H9 (cell line): ENCODE results near the gene POFUT2. TPM values are rescaled to one million over a fixed set of nuclear protein-coding genes. Genes with fewer than 3 reads are reported as not detected.

Source experiments
- DNase-seq: peaks from one replicate; pipeline ENCODE4 v3.0.0-alpha.2; 2017
- H2AFZ ChIP-seq: one replicate; pipeline ENCODE4 v1.6.1; 2013; ENCODE audit warnings: mild to moderate bottlenecking, low read length, control low read depth, moderate library complexity
- H2AK5ac ChIP-seq: 2 replicates; pipeline ENCODE4 v1.6.1; 2013; ENCODE audit warnings: low read length, control low read depth, mixed read lengths; ENCODE audit not compliant: insufficient read length
- H2BK120ac ChIP-seq: one replicate; pipeline ENCODE4 v1.6.1; 2013; ENCODE audit warnings: low read depth, mild to moderate bottlenecking, low read length, control low read depth, inconsistent platforms; ENCODE audit not compliant: poor library complexity, severe bottlenecking
- H2BK12ac ChIP-seq: 2 replicates; pipeline ENCODE4 v1.6.1; 2013; ENCODE audit warnings: low read length, control low read depth, mixed read lengths, low read depth; ENCODE audit not compliant: insufficient read length
- H2BK15ac ChIP-seq: 2 replicates; pipeline ENCODE4 v1.6.1; 2013; ENCODE audit warnings: low read depth, low read length, control low read depth
- H2BK20ac ChIP-seq: one replicate; pipeline ENCODE4 v1.6.1; 2013; ENCODE audit warnings: low read depth, mild to moderate bottlenecking, low read length, control low read depth, inconsistent platforms; ENCODE audit not compliant: poor library complexity, severe bottlenecking
- H2BK5ac ChIP-seq: 2 replicates; pipeline ENCODE4 v1.6.1; 2013; ENCODE audit warnings: low read length, control low read depth, mixed read lengths; ENCODE audit not compliant: insufficient read length
- H3K14ac ChIP-seq: 2 replicates; pipeline ENCODE4 v1.6.1; 2013; ENCODE audit warnings: low read length, control low read depth; ENCODE audit not compliant: insufficient read depth
- H3K18ac ChIP-seq: 2 replicates; pipeline ENCODE4 v1.6.1; 2013; ENCODE audit warnings: low read depth, mild to moderate bottlenecking, mixed read lengths, low read length, control low read depth; ENCODE audit not compliant: insufficient read length
- H3K23ac ChIP-seq: 2 replicates; pipeline ENCODE4 v1.6.1; 2013; ENCODE audit warnings: low read length, control low read depth, mixed read lengths, low read depth; ENCODE audit not compliant: insufficient read length
- H3K23me2 ChIP-seq: 2 replicates; pipeline ENCODE4 v1.6.1; 2013; ENCODE audit warnings: low read depth, mild to moderate bottlenecking, mixed read lengths, low read length, control low read depth; ENCODE audit not compliant: insufficient read length, poor library complexity, severe bottlenecking
- H3K27ac ChIP-seq: 2 replicates; pipeline ENCODE4 v1.5.1; 2013; ENCODE audit warnings: low read length, control low read depth, mixed read lengths, low read depth; ENCODE audit not compliant: insufficient read length
- H3K27me3 ChIP-seq: 2 replicates; pipeline ENCODE4 v1.6.1; 2013; ENCODE audit warnings: low read length, control low read depth, inconsistent platforms; ENCODE audit not compliant: insufficient read depth
- H3K4ac ChIP-seq: 2 replicates; pipeline ENCODE4 v1.6.1; 2013; ENCODE audit warnings: low read depth, mild to moderate bottlenecking, control low read depth, inconsistent platforms, low read length, moderate library complexity
- H3K4me1 ChIP-seq: 2 replicates; pipeline ENCODE4 v1.6.1; 2013; ENCODE audit warnings: low read length, control low read depth, inconsistent platforms; ENCODE audit not compliant: insufficient read depth
- H3K4me2 ChIP-seq: 2 replicates; pipeline ENCODE4 v1.6.1; 2013; ENCODE audit warnings: low read length, control low read depth, mixed read lengths; ENCODE audit not compliant: insufficient read length, insufficient read depth
- H3K56ac ChIP-seq: 2 replicates; pipeline ENCODE4 v1.6.1; 2013; ENCODE audit warnings: low read depth, mild to moderate bottlenecking, mixed read lengths, low read length, control low read depth; ENCODE audit not compliant: insufficient read length
- H3K79me1 ChIP-seq: 2 replicates; pipeline ENCODE4 v1.6.1; 2013; ENCODE audit warnings: low read depth, mild to moderate bottlenecking, moderate library complexity, low read length, control low read depth, inconsistent platforms; ENCODE audit not compliant: insufficient read depth, poor library complexity, severe bottlenecking
- H3K79me2 ChIP-seq: 2 replicates; pipeline ENCODE4 v1.6.1; 2013; ENCODE audit warnings: low read length, control low read depth, inconsistent platforms; ENCODE audit not compliant: insufficient read depth
- H3K9ac ChIP-seq: 2 replicates; pipeline ENCODE4 v1.6.1; 2013; ENCODE audit warnings: low read length, control low read depth, mixed read lengths; ENCODE audit not compliant: insufficient read length; ENCODE audit errors: extremely low read depth
- H3K9me3 ChIP-seq: one replicate; pipeline ENCODE4 v1.6.1; 2013; ENCODE audit warnings: low read depth, low read length, inconsistent platforms; ENCODE audit not compliant: control insufficient read depth
- H3T11ph ChIP-seq: one replicate; pipeline ENCODE4 v1.6.1; 2013; ENCODE audit warnings: mild to moderate bottlenecking, low read length, control low read depth, inconsistent platforms
- H4K20me1 ChIP-seq: one replicate; pipeline ENCODE4 v1.6.1; 2013; ENCODE audit not compliant: control insufficient read depth, insufficient read length, insufficient read depth
- H4K5ac ChIP-seq: 2 replicates; pipeline ENCODE4 v1.6.1; 2013; ENCODE audit warnings: low read depth, mild to moderate bottlenecking, mixed read lengths, low read length, control low read depth; ENCODE audit not compliant: insufficient read length
- H4K8ac ChIP-seq: replicated peaks from 2 replicates; pipeline ENCODE4 v1.6.1; 2013; ENCODE audit warnings: low read length, control low read depth, mixed read lengths, low read depth; ENCODE audit not compliant: insufficient read length
- H4K91ac ChIP-seq: 2 replicates; pipeline ENCODE4 v1.6.1; 2013; ENCODE audit warnings: low read depth, mild to moderate bottlenecking, moderate library complexity, mixed read lengths, low read length, control low read depth; ENCODE audit not compliant: insufficient read length
- H3K27ac Mint-ChIP-seq, 3 experiments: 2 replicates in 2 of 3; 3 replicates in 1 of 3; pipeline ENCODE4 v1.8.0; 2020 to 2021; ENCODE audit warnings: mixed read lengths in 3 of 3, mild to moderate bottlenecking in 1 of 3, moderate library complexity in 1 of 3
- H3K27me3 Mint-ChIP-seq: 2 replicates; pipeline ENCODE4 v1.8.0; 2021; ENCODE audit warnings: low read depth, mild to moderate bottlenecking, moderate library complexity, mixed read lengths
- H3K36me3 Mint-ChIP-seq, 3 experiments: 2 replicates in 2 of 3; 3 replicates in 1 of 3; pipeline ENCODE4 v1.8.0; 2020 to 2021; ENCODE audit warnings: low read depth in 3 of 3, mixed read lengths in 3 of 3; ENCODE audit not compliant: insufficient read depth in 1 of 3
- H3K4me1 Mint-ChIP-seq, 2 experiments: 2 replicates each; pipeline ENCODE4 v1.8.0; 2020; ENCODE audit warnings: mixed read lengths in 2 of 2
- H3K4me3 Mint-ChIP-seq, 2 experiments: 2 replicates in 1 of 2; 3 replicates in 1 of 2; pipeline ENCODE4 v1.8.0; 2020 to 2021; ENCODE audit warnings: mild to moderate bottlenecking in 2 of 2, mixed read lengths in 2 of 2, moderate library complexity in 1 of 2
- H3K9me3 Mint-ChIP-seq, 2 experiments: 2 replicates in 1 of 2; 3 replicates in 1 of 2; pipeline ENCODE4 v1.8.0; 2020; ENCODE audit warnings: mild to moderate bottlenecking in 2 of 2, mixed read lengths in 2 of 2, moderate library complexity in 1 of 2
- WGBS: extraction: QIAGEN DNeasy Blood & Tissue Kit; methylation state at CpG from one replicate; pipeline ENCODE4 v1.1.7; 2013; ENCODE audit warnings: missing lambda C conversion rate, low lambda C conversion rate, mixed read lengths; ENCODE audit not compliant: insufficient read length; ENCODE audit errors: extremely low coverage; 5-methylcytosine and 5-hydroxymethylcytosine counted together
- total RNA-seq: library from RNA; stranded (reverse); gene quantifications from 2 replicates; pipeline ENCODE4 v1.2.1, GENCODE V29; 2021
- TF ChIP-seq, protein P1 (sequence below): fragments of 200-600 bp; sonication (generic); conservative IDR thresholded peaks from 3 replicates; pipeline ENCODE4 v1.8.0; 2021; ENCODE audit warnings: antibody characterized with exemption, mild to moderate bottlenecking

POFUT2 gene
- total RNA-seq, 1 experiment from 2014 or later = 34.8 TPM

GRCh38 chr21:45222001-45222400, 65.7 kb downstream of the POFUT2 start:
- Histone ChIP-seq H3K27me3 (no peaks in the 10 kb centered on the region), H3K9me3 (no peaks in the 10 kb centered on the region), H3K9ac (no peak overlapping the region), H3K4me2 (no peak overlapping the region), H2BK12ac (no peak overlapping the region), H3K79me1 (no peaks in the 10 kb centered on the region), H4K8ac (no peak overlapping the region), H3K18ac (no peak overlapping the region), H4K91ac (no peak overlapping the region), H3K23ac (no peak overlapping the region), H3K23me2 (no peaks in the 10 kb centered on the region), H2BK5ac (no peak overlapping the region), H2BK15ac (no peak overlapping the region), H2AK5ac (no peak overlapping the region), H2BK120ac (no peak overlapping the region), H3K4ac (no peak overlapping the region), H2BK20ac (no peak overlapping the region), H4K20me1 (no peaks in the 10 kb centered on the region), H3K14ac (no peak overlapping the region), H3K56ac (no peak overlapping the region), H3K27ac (no peak overlapping the region), H3K4me1 (peaks cover 3% of the 10 kb centered on the region; the same call in 1 of the 2 replicates), H2AFZ (no peak overlapping the region), H4K5ac (no peak overlapping the region), H3T11ph (no peak overlapping the region), H3K79me2 (no peaks in the 10 kb centered on the region)
- peaks cover 11 to 13% of the 10 kb centered on the region in 2 experiments; a peak in 3 of 4 replicates for H3K4me1 Mint-ChIP-seq
- no peak overlapping the region for H3K4me3 Mint-ChIP-seq
- H3K36me3 Mint-ChIP-seq = peaks cover 2 to 17% (median 8%) of the 10 kb centered on the region in 3 experiments; a peak in 5 of 7 replicates
- no peak overlapping the region for H3K27ac Mint-ChIP-seq
- H3K9me3 Mint-ChIP-seq = peaks cover 8 to 10% of the 10 kb centered on the region in 2 experiments; a peak in 4 of 5 replicates
- WGBS = no CpG with 5 or more reads among the region's 15 CpGs
- H3K27me3 Mint-ChIP-seq = no peaks in the 10 kb centered on the region
- DNase-seq = no peak
- TF ChIP-seq, protein P1, sequence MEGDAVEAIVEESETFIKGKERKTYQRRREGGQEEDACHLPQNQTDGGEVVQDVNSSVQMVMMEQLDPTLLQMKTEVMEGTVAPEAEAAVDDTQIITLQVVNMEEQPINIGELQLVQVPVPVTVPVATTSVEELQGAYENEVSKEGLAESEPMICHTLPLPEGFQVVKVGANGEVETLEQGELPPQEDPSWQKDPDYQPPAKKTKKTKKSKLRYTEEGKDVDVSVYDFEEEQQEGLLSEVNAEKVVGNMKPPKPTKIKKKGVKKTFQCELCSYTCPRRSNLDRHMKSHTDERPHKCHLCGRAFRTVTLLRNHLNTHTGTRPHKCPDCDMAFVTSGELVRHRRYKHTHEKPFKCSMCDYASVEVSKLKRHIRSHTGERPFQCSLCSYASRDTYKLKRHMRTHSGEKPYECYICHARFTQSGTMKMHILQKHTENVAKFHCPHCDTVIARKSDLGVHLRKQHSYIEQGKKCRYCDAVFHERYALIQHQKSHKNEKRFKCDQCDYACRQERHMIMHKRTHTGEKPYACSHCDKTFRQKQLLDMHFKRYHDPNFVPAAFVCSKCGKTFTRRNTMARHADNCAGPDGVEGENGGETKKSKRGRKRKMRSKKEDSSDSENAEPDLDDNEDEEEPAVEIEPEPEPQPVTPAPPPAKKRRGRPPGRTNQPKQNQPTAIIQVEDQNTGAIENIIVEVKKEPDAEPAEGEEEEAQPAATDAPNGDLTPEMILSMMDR = no peak
